B cell (primary cell): ENCODE measurements around the gene RNF166. TPM values are rescaled to one million over a fixed set of nuclear protein-coding genes. Genes with fewer than 3 reads are reported as not detected.

Source experiments
- ATAC-seq: fragments of 200-7000 bp; cut with Tn5 transposase; one replicate; pipeline ENCODE4 v1.10.0; 2021; ENCODE audit warnings: low read depth, mild to moderate bottlenecking, moderate number of reproducible peaks, moderate library complexity
- CTCF ChIA-PET: fragments of 350-600 bp; sonication (Branson Sonifier 250); formaldehyde crosslinking; loops from one replicate; lab custom pipeline; 2021; ENCODE audit warnings: antibody characterized with exemption, inconsistent platforms; lab: Charles Lee
- POLR2A ChIA-PET: fragments of 350-600 bp; sonication (Branson Sonifier 250); formaldehyde crosslinking; loops from one replicate; lab custom pipeline; 2021; ENCODE audit warnings: antibody characterized with exemption; lab: Charles Lee
- DNase-seq: peaks from one replicate; pipeline ENCODE4 v3.0.0; 2013
- H2AFZ ChIP-seq: 2 replicates; pipeline ENCODE4 v1.6.1; 2012; ENCODE audit warnings: mild to moderate bottlenecking, low read depth, low read length; ENCODE audit not compliant: insufficient read depth, poor library complexity, severe bottlenecking
- H3K27ac ChIP-seq, 2 donors: 1 replicate in 1 of 2; 2 replicates in 1 of 2; pipeline ENCODE4 v1.5.1; 2012 to 2013; ENCODE audit warnings: low read length in 2 of 2, mild to moderate bottlenecking in 2 of 2, moderate library complexity in 1 of 2
- H3K27me3 ChIP-seq, 4 experiments: fragments of 200-600 bp in 1 of 4; sonication (generic) in 1 of 4; replicated peaks in 1 of 4; 1 replicate in 2 of 4; 2 replicates in 2 of 4; pipeline versions ENCODE4 v1.6.1 to v1.7.0; 2013 to 2016; ENCODE audit warnings: low read length in 3 of 4, mild to moderate bottlenecking in 2 of 4, mixed read lengths in 1 of 4, moderate library complexity in 1 of 4; ENCODE audit not compliant: insufficient read depth in 4 of 4, control insufficient read depth in 3 of 4; ENCODE audit errors: control extremely low read depth in 1 of 4
- H3K36me3 ChIP-seq, 2 experiments: replicated peaks in 1 of 2; 1 replicate in 1 of 2; 2 replicates in 1 of 2; pipeline versions ENCODE4 v1.6.1 to v1.7.1; 2013; ENCODE audit warnings: low read length in 1 of 2; ENCODE audit not compliant: insufficient read depth in 2 of 2, control insufficient read depth in 1 of 2; ENCODE audit errors: control extremely low read depth in 1 of 2, extremely low read depth in 1 of 2
- H3K4me1 ChIP-seq, 2 donors: fragments of 200-600 bp in 1 of 2; sonication (generic) in 1 of 2; 1 replicate in 1 of 2; 2 replicates in 1 of 2; pipeline versions ENCODE4 v1.5.1 to v1.6.1; 2013 to 2017; ENCODE audit warnings: low read length in 2 of 2; ENCODE audit not compliant: control insufficient read depth in 2 of 2, insufficient read depth in 2 of 2
- H3K4me2 ChIP-seq: replicated peaks from 2 replicates; pipeline ENCODE3; 2012; ENCODE audit warnings: mild to moderate bottlenecking, low read depth, low read length; ENCODE audit not compliant: poor library complexity, severe bottlenecking
- H3K4me3 ChIP-seq, 5 experiments: fragments of 200-600 bp in 1 of 5; sonication (generic) in 1 of 5; 1 replicate in 3 of 5; 2 replicates in 2 of 5; pipeline versions ENCODE4 v1.5.1 to v1.7.0; 2011 to 2016; ENCODE audit warnings: low read length in 4 of 5, mild to moderate bottlenecking in 4 of 5, low read depth in 2 of 5, control low read depth in 1 of 5, moderate library complexity in 1 of 5; ENCODE audit not compliant: insufficient read depth in 1 of 5; ENCODE audit errors: control extremely low read depth in 1 of 5, extremely low read depth in 1 of 5
- H3K79me2 ChIP-seq: fragments of 200-600 bp; sonication (generic); one replicate; pipeline ENCODE4 v1.6.0; 2016; ENCODE audit warnings: low read length; ENCODE audit not compliant: control insufficient read depth, insufficient read depth
- H3K9ac ChIP-seq: fragments of 200-600 bp; sonication (generic); 2 replicates; pipeline ENCODE4 v1.6.1; 2017; ENCODE audit warnings: mild to moderate bottlenecking, low read length, moderate library complexity
- H3K9me3 ChIP-seq, 3 donors: one replicate each; pipeline versions ENCODE4 v1.6.1 to v1.7.1; 2013; ENCODE audit warnings: low read length in 2 of 3; ENCODE audit not compliant: control insufficient read depth in 2 of 3, insufficient read depth in 1 of 3; ENCODE audit errors: control extremely low read depth in 1 of 3
- H4K20me1 ChIP-seq: 2 replicates; pipeline ENCODE4 v1.6.0; 2012; ENCODE audit warnings: mild to moderate bottlenecking, low read length; ENCODE audit not compliant: insufficient read depth, control insufficient read depth, poor library complexity, severe bottlenecking
- H3K27ac Mint-ChIP-seq: one replicate; pipeline ENCODE4 v1.8.0; 2021; ENCODE audit warnings: mixed read lengths
- H3K27me3 Mint-ChIP-seq: one replicate; pipeline ENCODE4 v1.8.0; 2021; ENCODE audit warnings: mixed read lengths
- H3K4me1 Mint-ChIP-seq: one replicate; pipeline ENCODE4 v1.8.0; 2021; ENCODE audit warnings: mixed read lengths
- H3K4me3 Mint-ChIP-seq: one replicate; pipeline ENCODE4 v1.8.0; 2021; ENCODE audit warnings: mixed read lengths
- H3K9me3 Mint-ChIP-seq: one replicate; pipeline ENCODE4 v1.8.0; 2022; ENCODE audit warnings: mixed read lengths; ENCODE audit not compliant: insufficient read depth
- EZH2 ChIP-seq: IDR thresholded peaks from 2 replicates; pipeline ENCODE4 v1.6.1; 2012; ENCODE audit warnings: borderline replicate concordance, low read depth, mild to moderate bottlenecking, moderate library complexity, low read length; ENCODE audit not compliant: insufficient read depth, poor library complexity, severe bottlenecking
- WGBS: methylation state at CpG from one replicate; pipeline ENCODE4 v1.1.5; 2013; ENCODE audit warnings: missing lambda C conversion rate; ENCODE audit not compliant: insufficient coverage; 5-methylcytosine and 5-hydroxymethylcytosine counted together
- intact Hi-C: fragments of 100-400 bp; cut with micrococcal nuclease; formaldehyde crosslinking; loops from one replicate; pipeline ENCODE4 v1.10.0; 2022
- polyA plus RNA-seq: library from polyadenylated mRNA; depleted of rRNA; stranded (reverse); fragments of >200 nt; gene quantifications from 2 replicates; pipeline ENCODE4 v1.2.3, GENCODE V29; 2012
- total RNA-seq, 2 donors: library from RNA; stranded (reverse); fragments of 120-200 nt in 1 of 2; gene quantifications; 1 replicate in 1 of 2; 2 replicates in 1 of 2; pipeline versions ENCODE4 v1.2.3 to v1.2.4, GENCODE V29; 2013 to 2022
- TF ChIP-seq, protein P1 (sequence below): fragments of 200-600 bp; IDR thresholded peaks from one replicate; pipeline ENCODE4 v1.8.0; 2022; ENCODE audit warnings: antibody characterized with exemption, mild to moderate bottlenecking

The RNF166 gene
- total and polyA plus RNA-seq, 2 donors (not counting 1 experiment from before 2014, with no cell fraction given) = 64.1 to 65.0 TPM

DNA sequence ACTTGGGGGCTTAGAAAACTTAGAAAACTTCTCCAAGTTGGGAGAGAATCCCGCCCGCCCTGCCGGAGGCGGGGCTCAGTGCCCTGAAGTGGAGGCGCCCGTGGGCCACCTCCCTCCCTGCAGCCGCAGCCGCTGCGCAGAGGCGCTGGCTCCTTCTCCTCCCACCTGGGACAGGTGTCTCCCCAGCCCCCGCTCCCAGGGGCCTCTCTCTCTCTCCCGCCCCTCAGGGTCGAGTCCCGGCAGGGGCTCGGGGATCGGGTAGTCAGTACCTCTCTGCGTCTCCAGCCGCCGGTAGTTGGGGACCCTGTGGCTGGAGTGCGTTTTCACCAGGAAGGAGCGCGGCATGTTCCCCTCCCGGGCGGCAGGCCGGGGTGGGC lies 20.2 kb downstream of the RNF166 start:
- H3K27ac Mint-ChIP-seq = peak overlapping the region; percentile 65
- H2AFZ ChIP-seq = peak overlapping the region; percentile 74
- no peaks in the 10 kb centered on the region for H3K9me3 Mint-ChIP-seq
- no peaks in the 10 kb centered on the region for H3K27me3 Mint-ChIP-seq
- H3K4me1 ChIP-seq = peaks cover 32 to 55% of the 10 kb centered on the region in 2 donors
- no peak for DNase-seq
- 0% methylated on average over 24 of the region's 25 CpGs for WGBS
- peak overlapping the region; percentile 81 for H3K9ac ChIP-seq
- peak overlapping the region; percentile 59 to 91 (median 80) for H3K4me3 ChIP-seq
- TF ChIP-seq EZH2 = no peak
- TF ChIP-seq, protein P1, sequence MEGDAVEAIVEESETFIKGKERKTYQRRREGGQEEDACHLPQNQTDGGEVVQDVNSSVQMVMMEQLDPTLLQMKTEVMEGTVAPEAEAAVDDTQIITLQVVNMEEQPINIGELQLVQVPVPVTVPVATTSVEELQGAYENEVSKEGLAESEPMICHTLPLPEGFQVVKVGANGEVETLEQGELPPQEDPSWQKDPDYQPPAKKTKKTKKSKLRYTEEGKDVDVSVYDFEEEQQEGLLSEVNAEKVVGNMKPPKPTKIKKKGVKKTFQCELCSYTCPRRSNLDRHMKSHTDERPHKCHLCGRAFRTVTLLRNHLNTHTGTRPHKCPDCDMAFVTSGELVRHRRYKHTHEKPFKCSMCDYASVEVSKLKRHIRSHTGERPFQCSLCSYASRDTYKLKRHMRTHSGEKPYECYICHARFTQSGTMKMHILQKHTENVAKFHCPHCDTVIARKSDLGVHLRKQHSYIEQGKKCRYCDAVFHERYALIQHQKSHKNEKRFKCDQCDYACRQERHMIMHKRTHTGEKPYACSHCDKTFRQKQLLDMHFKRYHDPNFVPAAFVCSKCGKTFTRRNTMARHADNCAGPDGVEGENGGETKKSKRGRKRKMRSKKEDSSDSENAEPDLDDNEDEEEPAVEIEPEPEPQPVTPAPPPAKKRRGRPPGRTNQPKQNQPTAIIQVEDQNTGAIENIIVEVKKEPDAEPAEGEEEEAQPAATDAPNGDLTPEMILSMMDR = no peak
- intact Hi-C loops = loop anchor here (1.0 to 10.0 kb wide), 6 partner anchors 15 to 879 kb away; partner anchors contain the start of genes CTU2, CYBA, MVD and RNF166
- peaks cover 0 to 4% (median 0%) of the 10 kb centered on the region in 3 donors for H3K9me3 ChIP-seq
- peaks cover 22% of the 10 kb centered on the region for H4K20me1 ChIP-seq
- ATAC-seq = peak; percentile 11
- peak overlapping the region; percentile 97 for H3K4me2 ChIP-seq
- peak overlapping the region; percentile 81 for H3K4me3 Mint-ChIP-seq
- no peaks in the 10 kb centered on the region for H3K27me3 ChIP-seq
- peak overlapping the region in 1 of 2 donors; percentile 48 for H3K27ac ChIP-seq
- ChIA-PET POLR2A (interaction anchor here (0.5 to 1.9 kb wide), 4 partner anchors 15 to 1325 kb away, joined by 3 to 4 read pairs (median 3); no protein-coding TSS in a partner anchor), CTCF (interaction anchor here (0.7 to 1.9 kb wide), 5 partner anchors 16 to 244 kb away, joined by 3 to 9 read pairs (median 7); no protein-coding TSS in a partner anchor)
- peaks cover 25% of the 10 kb centered on the region for H3K79me2 ChIP-seq
- peaks cover 0 to under 1% of the 10 kb centered on the region in 2 experiments for H3K36me3 ChIP-seq
- peaks cover 44% of the 10 kb centered on the region for H3K4me1 Mint-ChIP-seq
